SK-N-SH treated with all-trans-retinoic acid at 6 μM for 48 hours (cell line): ENCODE data around the gene WDR7.

Experiments
- ATAC-seq: fragments of 200-7000 bp; cut with Tn5 transposase; 3 replicates; pipeline ENCODE4 v1.9.1; 2020; ENCODE audit warnings: mild to moderate bottlenecking, moderate library complexity
- ARNTL ChIP-seq: fragments of 450-650 bp; formaldehyde crosslinking; IDR thresholded peaks from 2 replicates; pipeline ENCODE4 v1.5.0; 2020; ENCODE audit warnings: low read depth, mild to moderate bottlenecking, moderate library complexity, borderline replicate concordance
- BACH2 ChIP-seq: fragments of 250-450 bp; sonication (Bioruptor Pico); IDR thresholded peaks from 2 replicates; pipeline ENCODE4 v1.9.0; 2021; ENCODE audit warnings: mild to moderate bottlenecking, borderline replicate concordance
- CSDC2 ChIP-seq: fragments of 250-450 bp; sonication (Bioruptor Pico); IDR thresholded peaks from 2 replicates; pipeline ENCODE4 v1.5.0; 2020; ENCODE audit warnings: mild to moderate bottlenecking, moderate library complexity
- ESRRG ChIP-seq: fragments of 250-450 bp; sonication (Bioruptor Pico); IDR thresholded peaks from 2 replicates; pipeline ENCODE4 v1.6.1; 2021; ENCODE audit warnings: mild to moderate bottlenecking
- GLIS3 ChIP-seq: fragments of 250-450 bp; sonication (Bioruptor Pico); IDR thresholded peaks from 2 replicates; pipeline ENCODE4 v1.5.0; 2020; ENCODE audit warnings: mild to moderate bottlenecking, moderate library complexity
- ISL1 ChIP-seq: fragments of 250-450 bp; sonication (Bioruptor Pico); IDR thresholded peaks from 2 replicates; pipeline ENCODE4 v2.1.2; 2022; ENCODE audit warnings: mild to moderate bottlenecking, moderate library complexity
- OSR1 ChIP-seq: fragments of 250-450 bp; sonication (Bioruptor Pico); IDR thresholded peaks from 2 replicates; pipeline ENCODE4 v1.8.0; 2022; ENCODE audit warnings: moderate library complexity, mild to moderate bottlenecking, inconsistent platforms
- RARB ChIP-seq: fragments of 250-450 bp; sonication (Bioruptor Pico); IDR thresholded peaks from 2 replicates; pipeline ENCODE4 v1.8.0; 2021; ENCODE audit warnings: mild to moderate bottlenecking, moderate library complexity
- SNAI2 ChIP-seq: fragments of 250-450 bp; sonication (Bioruptor Pico); IDR thresholded peaks from 2 replicates; pipeline ENCODE4 v1.5.0; 2020; ENCODE audit warnings: mild to moderate bottlenecking, moderate library complexity
- TCF4 ChIP-seq: fragments of 250-450 bp; sonication (Bioruptor Pico); IDR thresholded peaks from 2 replicates; pipeline ENCODE4 v1.8.0; 2021; ENCODE audit warnings: mild to moderate bottlenecking, moderate library complexity, borderline replicate concordance
- ZC3H10 ChIP-seq: fragments of 250-450 bp; sonication (Bioruptor Pico); IDR thresholded peaks from 2 replicates; pipeline ENCODE4 v1.5.1; 2021; ENCODE audit warnings: mild to moderate bottlenecking, moderate library complexity
- ZFP3 ChIP-seq: fragments of 250-450 bp; sonication (Bioruptor Pico); IDR thresholded peaks from 2 replicates; pipeline ENCODE4 v1.5.0; 2020; ENCODE audit warnings: mild to moderate bottlenecking, moderate library complexity
- ZFP30 ChIP-seq: fragments of 450-650 bp; formaldehyde crosslinking; IDR thresholded peaks from 2 replicates; pipeline ENCODE4 v1.5.0; 2022; ENCODE audit warnings: mild to moderate bottlenecking, moderate library complexity
- ZNF565 ChIP-seq: fragments of 450-650 bp; formaldehyde crosslinking; conservative IDR thresholded peaks from 2 replicates; pipeline ENCODE4 v1.5.0; 2020; ENCODE audit warnings: low read depth, mild to moderate bottlenecking, moderate library complexity
- ZNF8 ChIP-seq: fragments of 450-650 bp; formaldehyde crosslinking; IDR thresholded peaks from 2 replicates; pipeline ENCODE4 v1.5.0; 2020; ENCODE audit warnings: mild to moderate bottlenecking, moderate library complexity
- TF ChIP-seq, protein P1 (sequence below): fragments of 250-450 bp; sonication (Bioruptor Pico); IDR thresholded peaks from 2 replicates; pipeline ENCODE4 v1.5.1; 2020; ENCODE audit warnings: low read depth, mild to moderate bottlenecking, moderate library complexity
- TF ChIP-seq, protein P2 (sequence below): fragments of 250-450 bp; sonication (Bioruptor Pico); IDR thresholded peaks from 2 replicates; pipeline ENCODE4 v1.8.0; 2020; ENCODE audit warnings: mild to moderate bottlenecking, moderate library complexity, borderline replicate concordance
- TF ChIP-seq, protein P3 (sequence below): fragments of 250-450 bp; sonication (Bioruptor Pico); IDR thresholded peaks from 2 replicates; pipeline ENCODE4 v1.8.0; 2021; ENCODE audit warnings: low read depth, mild to moderate bottlenecking, moderate library complexity, borderline replicate concordance
- TF ChIP-seq, protein P4 (sequence below): fragments of 250-450 bp; sonication (Bioruptor Pico); IDR thresholded peaks from 2 replicates; pipeline ENCODE4 v1.5.0; 2020; ENCODE audit warnings: mild to moderate bottlenecking, moderate library complexity

WDR7 gene

DNA sequence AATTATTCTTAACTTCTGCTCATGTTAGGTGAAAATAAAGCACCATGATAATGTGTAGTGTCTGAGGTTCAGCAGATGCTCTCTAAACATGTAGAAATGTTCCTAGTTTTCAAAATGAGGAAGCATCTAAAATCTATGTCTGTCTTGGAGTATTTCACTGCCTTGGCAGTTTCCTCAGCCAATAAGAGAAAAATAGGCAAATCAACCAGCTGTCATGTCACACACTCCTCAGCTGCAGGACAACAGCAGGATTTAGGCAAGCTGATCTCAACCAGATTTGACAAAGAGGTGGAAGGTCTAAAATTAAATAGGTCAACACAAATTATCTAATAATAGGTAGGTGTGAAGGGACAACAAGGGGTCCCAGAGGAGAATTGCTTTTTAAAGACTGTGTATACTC is 331.6 kb downstream of the WDR7 start:
- ATAC-seq = no peak
- TF ChIP-seq TCF4 (CRISPR knock-in tag) (no peak), ISL1 (CRISPR knock-in tag) (no peak)
- TF ChIP-seq, all 23 proteins: peak for 0

DNA sequence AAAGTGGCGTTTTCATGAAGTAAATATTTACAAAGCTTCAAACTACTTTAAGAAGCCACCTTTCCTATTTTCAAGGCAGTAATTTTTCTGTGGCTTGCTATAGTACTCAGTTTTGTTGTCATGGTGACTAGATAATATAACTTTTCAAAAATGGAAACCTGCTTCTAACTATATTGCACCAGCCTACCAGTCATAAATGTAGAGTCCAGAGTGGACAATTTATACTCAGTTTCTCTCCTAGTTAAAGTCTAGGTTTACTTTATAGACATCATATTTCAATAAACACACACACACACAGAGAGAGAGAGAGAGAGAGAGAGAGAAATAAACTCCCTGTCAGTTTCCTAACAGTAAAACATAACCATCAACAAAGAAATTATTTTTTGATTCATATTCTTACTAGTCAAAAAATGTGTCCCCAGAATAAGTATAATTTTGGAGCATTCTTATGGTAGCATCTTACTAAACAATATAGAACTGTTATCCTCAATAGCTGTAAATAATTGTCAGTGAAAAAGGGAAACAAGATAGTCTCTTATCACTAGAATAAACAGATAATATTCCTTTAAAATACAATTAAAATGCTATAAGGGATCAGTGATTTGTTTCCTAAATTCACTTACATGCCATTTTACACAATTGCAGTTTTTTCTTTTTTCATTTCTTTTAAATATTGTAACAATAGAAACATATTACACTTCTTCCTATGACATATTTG is 332.3 kb downstream of the WDR7 start:
- TF ChIP-seq ZFP3 (CRISPR knock-in tag) = no peak
- no peak for TF ChIP-seq CSDC2 (CRISPR knock-in tag)
- TF ChIP-seq, all 23 proteins: peak for 0
- ATAC-seq = no peak

DNA sequence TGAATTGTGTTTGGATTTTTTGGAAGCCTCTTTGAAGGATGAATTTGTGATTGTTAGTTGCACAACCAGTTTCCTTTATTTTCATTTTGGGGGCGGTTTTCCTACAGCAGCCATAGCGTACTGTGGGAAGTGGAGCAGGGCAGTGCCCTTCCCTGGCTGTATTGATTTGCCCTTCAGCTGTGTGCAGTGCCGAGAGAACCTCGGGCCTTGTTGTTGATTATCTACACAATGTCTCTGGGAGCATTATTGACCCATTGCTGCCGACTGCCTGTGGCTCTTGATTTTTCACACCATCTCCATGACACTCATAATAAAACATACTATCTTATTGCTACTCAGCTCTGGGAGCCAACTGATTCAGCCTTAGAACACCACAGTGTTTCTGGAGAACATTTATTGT is 333.6 kb downstream of the WDR7 start:
- TF ChIP-seq ZC3H10 (no peak), GLIS3 (CRISPR knock-in tag) (no peak), BACH2 (CRISPR knock-in tag) (no peak), SNAI2 (CRISPR knock-in tag) (no peak), TCF4 (CRISPR knock-in tag) (no peak), RARB (CRISPR knock-in tag) (no peak), ZNF565 (CRISPR knock-in tag) (no peak), OSR1 (CRISPR knock-in tag) (no peak), ISL1 (CRISPR knock-in tag) (no peak), ZNF8 (CRISPR knock-in tag) (no peak), ZFP30 (no peak), ARNTL (no peak), ESRRG (CRISPR knock-in tag) (no peak), ZFP3 (CRISPR knock-in tag) (no peak)
- TF ChIP-seq, protein P1, sequence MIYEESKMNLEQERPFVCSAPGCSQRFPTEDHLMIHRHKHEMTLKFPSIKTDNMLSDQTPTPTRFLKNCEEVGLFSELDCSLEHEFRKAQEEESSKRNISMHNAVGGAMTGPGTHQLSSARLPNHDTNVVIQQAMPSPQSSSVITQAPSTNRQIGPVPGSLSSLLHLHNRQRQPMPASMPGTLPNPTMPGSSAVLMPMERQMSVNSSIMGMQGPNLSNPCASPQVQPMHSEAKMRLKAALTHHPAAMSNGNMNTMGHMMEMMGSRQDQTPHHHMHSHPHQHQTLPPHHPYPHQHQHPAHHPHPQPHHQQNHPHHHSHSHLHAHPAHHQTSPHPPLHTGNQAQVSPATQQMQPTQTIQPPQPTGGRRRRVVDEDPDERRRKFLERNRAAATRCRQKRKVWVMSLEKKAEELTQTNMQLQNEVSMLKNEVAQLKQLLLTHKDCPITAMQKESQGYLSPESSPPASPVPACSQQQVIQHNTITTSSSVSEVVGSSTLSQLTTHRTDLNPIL (CRISPR knock-in tag) = no peak
- TF ChIP-seq, protein P2, sequence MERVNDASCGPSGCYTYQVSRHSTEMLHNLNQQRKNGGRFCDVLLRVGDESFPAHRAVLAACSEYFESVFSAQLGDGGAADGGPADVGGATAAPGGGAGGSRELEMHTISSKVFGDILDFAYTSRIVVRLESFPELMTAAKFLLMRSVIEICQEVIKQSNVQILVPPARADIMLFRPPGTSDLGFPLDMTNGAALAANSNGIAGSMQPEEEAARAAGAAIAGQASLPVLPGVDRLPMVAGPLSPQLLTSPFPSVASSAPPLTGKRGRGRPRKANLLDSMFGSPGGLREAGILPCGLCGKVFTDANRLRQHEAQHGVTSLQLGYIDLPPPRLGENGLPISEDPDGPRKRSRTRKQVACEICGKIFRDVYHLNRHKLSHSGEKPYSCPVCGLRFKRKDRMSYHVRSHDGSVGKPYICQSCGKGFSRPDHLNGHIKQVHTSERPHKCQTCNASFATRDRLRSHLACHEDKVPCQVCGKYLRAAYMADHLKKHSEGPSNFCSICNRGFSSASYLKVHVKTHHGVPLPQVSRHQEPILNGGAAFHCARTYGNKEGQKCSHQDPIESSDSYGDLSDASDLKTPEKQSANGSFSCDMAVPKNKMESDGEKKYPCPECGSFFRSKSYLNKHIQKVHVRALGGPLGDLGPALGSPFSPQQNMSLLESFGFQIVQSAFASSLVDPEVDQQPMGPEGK (CRISPR knock-in tag) = no peak
- TF ChIP-seq, protein P3, sequence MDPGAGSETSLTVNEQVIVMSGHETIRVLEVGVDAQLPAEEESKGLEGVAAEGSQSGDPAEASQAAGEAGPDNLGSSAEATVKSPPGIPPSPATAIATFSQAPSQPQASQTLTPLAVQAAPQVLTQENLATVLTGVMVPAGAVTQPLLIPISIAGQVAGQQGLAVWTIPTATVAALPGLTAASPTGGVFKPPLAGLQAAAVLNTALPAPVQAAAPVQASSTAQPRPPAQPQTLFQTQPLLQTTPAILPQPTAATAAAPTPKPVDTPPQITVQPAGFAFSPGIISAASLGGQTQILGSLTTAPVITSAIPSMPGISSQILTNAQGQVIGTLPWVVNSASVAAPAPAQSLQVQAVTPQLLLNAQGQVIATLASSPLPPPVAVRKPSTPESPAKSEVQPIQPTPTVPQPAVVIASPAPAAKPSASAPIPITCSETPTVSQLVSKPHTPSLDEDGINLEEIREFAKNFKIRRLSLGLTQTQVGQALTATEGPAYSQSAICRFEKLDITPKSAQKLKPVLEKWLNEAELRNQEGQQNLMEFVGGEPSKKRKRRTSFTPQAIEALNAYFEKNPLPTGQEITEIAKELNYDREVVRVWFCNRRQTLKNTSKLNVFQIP (CRISPR knock-in tag) = no peak
- TF ChIP-seq, protein P4, sequence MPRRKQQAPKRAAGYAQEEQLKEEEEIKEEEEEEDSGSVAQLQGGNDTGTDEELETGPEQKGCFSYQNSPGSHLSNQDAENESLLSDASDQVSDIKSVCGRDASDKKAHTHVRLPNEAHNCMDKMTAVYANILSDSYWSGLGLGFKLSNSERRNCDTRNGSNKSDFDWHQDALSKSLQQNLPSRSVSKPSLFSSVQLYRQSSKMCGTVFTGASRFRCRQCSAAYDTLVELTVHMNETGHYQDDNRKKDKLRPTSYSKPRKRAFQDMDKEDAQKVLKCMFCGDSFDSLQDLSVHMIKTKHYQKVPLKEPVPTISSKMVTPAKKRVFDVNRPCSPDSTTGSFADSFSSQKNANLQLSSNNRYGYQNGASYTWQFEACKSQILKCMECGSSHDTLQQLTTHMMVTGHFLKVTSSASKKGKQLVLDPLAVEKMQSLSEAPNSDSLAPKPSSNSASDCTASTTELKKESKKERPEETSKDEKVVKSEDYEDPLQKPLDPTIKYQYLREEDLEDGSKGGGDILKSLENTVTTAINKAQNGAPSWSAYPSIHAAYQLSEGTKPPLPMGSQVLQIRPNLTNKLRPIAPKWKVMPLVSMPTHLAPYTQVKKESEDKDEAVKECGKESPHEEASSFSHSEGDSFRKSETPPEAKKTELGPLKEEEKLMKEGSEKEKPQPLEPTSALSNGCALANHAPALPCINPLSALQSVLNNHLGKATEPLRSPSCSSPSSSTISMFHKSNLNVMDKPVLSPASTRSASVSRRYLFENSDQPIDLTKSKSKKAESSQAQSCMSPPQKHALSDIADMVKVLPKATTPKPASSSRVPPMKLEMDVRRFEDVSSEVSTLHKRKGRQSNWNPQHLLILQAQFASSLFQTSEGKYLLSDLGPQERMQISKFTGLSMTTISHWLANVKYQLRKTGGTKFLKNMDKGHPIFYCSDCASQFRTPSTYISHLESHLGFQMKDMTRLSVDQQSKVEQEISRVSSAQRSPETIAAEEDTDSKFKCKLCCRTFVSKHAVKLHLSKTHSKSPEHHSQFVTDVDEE (CRISPR knock-in tag) = no peak
- no peak for ATAC-seq

DNA sequence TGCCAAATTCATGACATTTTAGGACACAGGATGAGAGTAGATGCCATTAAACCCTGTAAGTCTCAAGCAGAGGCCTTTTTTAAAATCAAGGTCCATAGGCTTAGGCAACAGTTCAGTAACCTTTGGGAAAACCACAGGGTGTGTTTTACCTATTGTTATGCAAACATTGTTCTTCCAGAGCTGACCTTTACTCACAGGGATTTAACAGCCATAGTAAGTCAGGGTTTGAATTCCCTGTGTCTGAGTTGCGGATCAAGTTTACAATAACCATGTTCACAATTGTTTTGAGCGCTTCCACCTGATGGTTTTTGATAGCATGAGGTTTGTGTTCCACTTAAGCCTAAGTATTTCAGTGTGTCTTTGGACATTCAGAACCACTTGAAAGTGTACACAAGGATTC is 335.7 kb downstream of the WDR7 start:
- ATAC-seq = no peak
- TF ChIP-seq, protein P2 (CRISPR knock-in tag) = no peak
- TF ChIP-seq, protein P3 (CRISPR knock-in tag) = no peak
- TF ChIP-seq ARNTL = no peak
